Suprapubic skin (tissue), 4 donors: ENCODE data around the gene TRIM44. TPM values are rescaled to one million over a fixed set of nuclear protein-coding genes. Genes with fewer than 3 reads are reported as not detected.

ENCODE experiments used
- DNase-seq, 2 donors: peaks; one replicate each; pipeline ENCODE4 v3.0.0-alpha.2; 2019; ENCODE audit warnings: low spot score in 2 of 2
- H3K27ac ChIP-seq: fragments of 200-600 bp; sonication (generic); one replicate; pipeline ENCODE4 v1.5.1; 2019
- H3K27me3 ChIP-seq: fragments of 200-600 bp; sonication (generic); one replicate; pipeline ENCODE4 v1.5.1; 2019
- H3K36me3 ChIP-seq: fragments of 200-600 bp; sonication (generic); one replicate; pipeline ENCODE4 v1.5.1; 2019
- H3K4me1 ChIP-seq: fragments of 200-600 bp; sonication (generic); one replicate; pipeline ENCODE4 v1.5.1; 2019
- H3K4me3 ChIP-seq: fragments of 200-600 bp; sonication (generic); one replicate; pipeline ENCODE4 v1.5.1; 2019; ENCODE audit warnings: mild to moderate bottlenecking
- H3K9me3 ChIP-seq: fragments of 200-600 bp; sonication (generic); one replicate; pipeline ENCODE4 v1.5.1; 2019
- CTCF ChIP-seq, 2 donors: fragments of 200-600 bp in 1 of 2; fragments of 450-650 bp in 1 of 2; sonication (generic) in 1 of 2; IDR thresholded peaks; one replicate each; pipeline ENCODE4 v1.5.1; 2016 to 2019; ENCODE audit warnings: antibody characterized with exemption in 2 of 2, mild to moderate bottlenecking in 1 of 2, moderate library complexity in 1 of 2
- EP300 ChIP-seq: sonication (generic); formaldehyde crosslinking; IDR thresholded peaks from one replicate; pipeline ENCODE4 v1.6.1; 2017; ENCODE audit warnings: antibody characterized with exemption
- POLR2A ChIP-seq, 2 donors: fragments of 450-650 bp; IDR thresholded peaks; one replicate each; pipeline ENCODE4 v1.6.1; 2017; ENCODE audit warnings: antibody characterized with exemption in 2 of 2, mild to moderate bottlenecking in 2 of 2, moderate library complexity in 2 of 2
- POLR2AphosphoS5 ChIP-seq, 3 donors: sonication (generic); formaldehyde crosslinking; IDR thresholded peaks; one replicate each; pipeline ENCODE4 v1.6.1; 2017; ENCODE audit warnings: antibody characterized with exemption in 3 of 3
- WGBS: methylation state at CpG from one replicate; pipeline ENCODE4 v1.1.5; 2018; 5-methylcytosine and 5-hydroxymethylcytosine counted together
- total RNA-seq, 4 donors: library from RNA; depleted of rRNA; stranded (reverse); fragments of >200 nt; gene quantifications; one replicate each; pipeline ENCODE4 v1.1.0, GENCODE V29; 2016

The TRIM44 gene
- total RNA-seq, 4 donors from 2014 or later = 21.3 to 55.7 (median 31.3) TPM

GRCh38 chr11:35658020-35658948 is 4.3 kb upstream of the TRIM44 start:
- no peaks in the 10 kb centered on the region for H3K36me3 ChIP-seq
- WGBS = 65% methylated on average over 3 of the region's 3 CpGs
- H3K27me3 ChIP-seq = peaks cover 3% of the 10 kb centered on the region
- no peak overlapping the region for H3K27ac ChIP-seq
- TF ChIP-seq POLR2A (IDR thresholded peaks at IDR 0.05) (no peak), POLR2AphosphoS5 (IDR thresholded peaks at IDR 0.05) (no peak), EP300 (no peak), CTCF (IDR thresholded peaks at IDR 0.05) (no peak)
- no peak overlapping the region for H3K4me3 ChIP-seq
- no peaks in the 10 kb centered on the region for H3K9me3 ChIP-seq
- H3K4me1 ChIP-seq = peaks cover 16% of the 10 kb centered on the region
- DNase-seq = no peak

GRCh38 chr11:35661534-35661933 is 1.0 kb upstream of the TRIM44 start:
- no peak for DNase-seq
- no peak for TF ChIP-seq POLR2A (IDR thresholded peaks at IDR 0.05)
- Histone ChIP-seq H3K4me1 (peaks cover 29% of the 10 kb centered on the region), H3K4me3 (peak overlapping the region; percentile 95), H3K27ac (no peak overlapping the region), H3K27me3 (peaks cover 2% of the 10 kb centered on the region), H3K9me3 (no peaks in the 10 kb centered on the region), H3K36me3 (no peaks in the 10 kb centered on the region)
- WGBS = 20% methylated on average over 5 of the region's 5 CpGs

GRCh38 chr11:35662061-35662648 is 420 bp upstream of the TRIM44 start:
- TF ChIP-seq EP300 (no peak), POLR2A (IDR thresholded peaks at IDR 0.05) (no peak), CTCF (IDR thresholded peaks at IDR 0.05) (no peak), POLR2AphosphoS5 (IDR thresholded peaks at IDR 0.05) (no peak)
- Histone ChIP-seq H3K27me3 (no peaks in the 10 kb centered on the region), H3K4me1 (peaks cover 29% of the 10 kb centered on the region), H3K36me3 (no peaks in the 10 kb centered on the region), H3K4me3 (peak overlapping the region; percentile 95), H3K9me3 (no peaks in the 10 kb centered on the region), H3K27ac (peak overlapping the region; percentile 99)
- 0% methylated on average over 12 of the region's 12 CpGs for WGBS
- DNase-seq = no peak

GRCh38 chr11:35663408-35663702 is 780 bp downstream of the TRIM44 start:
- no peaks in the 10 kb centered on the region for H3K36me3 ChIP-seq
- no peak for TF ChIP-seq POLR2A (IDR thresholded peaks at IDR 0.05)
- TF ChIP-seq POLR2AphosphoS5 (IDR thresholded peaks at IDR 0.05) = no peak
- TF ChIP-seq CTCF (IDR thresholded peaks at IDR 0.05) = no peak
- TF ChIP-seq EP300 = no peak
- H3K27ac ChIP-seq = peak overlapping the region; percentile 99
- no peak for DNase-seq
- peak overlapping the region; percentile 95 for H3K4me3 ChIP-seq
- 87% methylated on average over 10 of the region's 10 CpGs for WGBS
- H3K27me3 ChIP-seq = no peaks in the 10 kb centered on the region
- H3K4me1 ChIP-seq = peaks cover 29% of the 10 kb centered on the region
- no peaks in the 10 kb centered on the region for H3K9me3 ChIP-seq

GRCh38 chr11:35664977-35665441 is 2.4 kb downstream of the TRIM44 start:
- Histone ChIP-seq H3K27me3 (no peaks in the 10 kb centered on the region), H3K4me3 (no peak overlapping the region), H3K36me3 (no peaks in the 10 kb centered on the region), H3K4me1 (peaks cover 29% of the 10 kb centered on the region), H3K27ac (no peak overlapping the region), H3K9me3 (no peaks in the 10 kb centered on the region)
- WGBS = 98% methylated on average over 5 of the region's 5 CpGs
- no peak for DNase-seq
- TF ChIP-seq EP300 (no peak), POLR2A (IDR thresholded peaks at IDR 0.05) (no peak), POLR2AphosphoS5 (IDR thresholded peaks at IDR 0.05) (no peak), CTCF (IDR thresholded peaks at IDR 0.05) (no peak)
